H1 (cell line): Measurements from ENCODE around the gene ST8SIA2. TPM values are rescaled to one million over a fixed set of nuclear protein-coding genes. Genes with fewer than 3 reads are reported as not detected.

Experiments used
- CTCF ChIA-PET: fragments of 300-600 bp; sonication (Branson Sonifier 250); formaldehyde crosslinking; loops from one replicate; lab custom pipeline; 2021; ENCODE audit not compliant: partially characterized antibody; lab: Charles Lee
- POLR2A ChIA-PET: fragments of 300-600 bp; sonication (Branson Sonifier 250); formaldehyde crosslinking; loops from one replicate; lab custom pipeline; 2021; ENCODE audit warnings: inconsistent platforms; ENCODE audit not compliant: partially characterized antibody; lab: Charles Lee
- DNase-seq, 2 experiments: peaks; one replicate each; pipeline versions ENCODE4 v3.0.0 to v3.0.0-alpha.2; 2010 to 2022; ENCODE audit warnings: low spot score in 2 of 2, low read depth in 1 of 2, mixed read lengths in 1 of 2
- FAIRE-seq: peaks from 2 replicates; lab custom pipeline; 2011; peaks lifted over from hg19 to GRCh38; lab: Jason Lieb, UNC
- H2AFZ ChIP-seq: 2 replicates; pipeline ENCODE4 v1.8.1; 2012; ENCODE audit warnings: low read length, inconsistent platforms
- H2AK5ac ChIP-seq: 2 replicates; pipeline ENCODE4 v1.6.1; 2013; ENCODE audit warnings: low read depth, low read length
- H2BK120ac ChIP-seq: replicated peaks from 2 replicates; pipeline ENCODE3; 2013; ENCODE audit warnings: low read depth, low read length, inconsistent platforms
- H2BK12ac ChIP-seq: 2 replicates; pipeline ENCODE4 v1.6.1; 2013; ENCODE audit warnings: low read depth, low read length
- H2BK15ac ChIP-seq: 2 replicates; pipeline ENCODE4 v1.6.1; 2013; ENCODE audit warnings: low read length
- H2BK20ac ChIP-seq: 2 replicates; pipeline ENCODE4 v1.6.1; 2013; ENCODE audit warnings: low read length
- H2BK5ac ChIP-seq: 2 replicates; pipeline ENCODE4 v1.6.1; 2013; ENCODE audit warnings: low read depth, low read length
- H3K14ac ChIP-seq: 2 replicates; pipeline ENCODE4 v1.6.1; 2013; ENCODE audit warnings: inconsistent platforms; ENCODE audit not compliant: insufficient read length
- H3K18ac ChIP-seq: 2 replicates; pipeline ENCODE4 v1.6.1; 2013; ENCODE audit warnings: low read length; ENCODE audit errors: extremely low read depth
- H3K23ac ChIP-seq: 2 replicates; pipeline ENCODE4 v1.6.1; 2013; ENCODE audit warnings: inconsistent platforms; ENCODE audit not compliant: insufficient read length
- H3K23me2 ChIP-seq: 2 replicates; pipeline ENCODE4 v1.6.1; 2013; ENCODE audit warnings: low read depth, low read length
- H3K27ac ChIP-seq: 2 replicates; pipeline ENCODE4 v1.6.1; 2011; ENCODE audit warnings: low read depth, low read length, inconsistent platforms
- H3K27me3 ChIP-seq, 4 experiments: replicated peaks in 1 of 4; 1 replicate in 1 of 4; 2 replicates in 3 of 4; pipeline versions ENCODE4 v1.6.1 to v1.8.1; 2011 to 2013; ENCODE audit warnings: low read length in 3 of 4, mild to moderate bottlenecking in 3 of 4, inconsistent platforms in 2 of 4, mixed read lengths in 2 of 4, moderate library complexity in 1 of 4; ENCODE audit not compliant: control insufficient read depth in 3 of 4, insufficient read depth in 3 of 4; ENCODE audit errors: extremely low read depth in 1 of 4
- H3K36me3 ChIP-seq, 4 experiments: 2 replicates each; pipeline versions ENCODE4 v1.6.1 to v1.8.1; 2011 to 2013; ENCODE audit warnings: mild to moderate bottlenecking in 4 of 4, low read length in 3 of 4, moderate library complexity in 2 of 4, control low read depth in 1 of 4, inconsistent platforms in 1 of 4; ENCODE audit not compliant: insufficient read depth in 4 of 4, control insufficient read depth in 2 of 4
- H3K4ac ChIP-seq: replicated peaks from 2 replicates; pipeline ENCODE3; 2013; ENCODE audit warnings: low read length, low read depth, mixed read lengths, inconsistent platforms; ENCODE audit not compliant: insufficient read length
- H3K4me1 ChIP-seq, 4 experiments: replicated peaks in 1 of 4; 1 replicate in 1 of 4; 2 replicates in 3 of 4; pipeline versions ENCODE4 v1.6.1 to v1.8.1; 2011 to 2013; ENCODE audit warnings: low read length in 3 of 4, inconsistent platforms in 2 of 4, mixed read lengths in 1 of 4; ENCODE audit not compliant: insufficient read depth in 4 of 4, control insufficient read depth in 3 of 4
- H3K4me2 ChIP-seq, 2 experiments: 2 replicates each; pipeline versions ENCODE4 v1.6.1 to v1.8.1; 2011 to 2013; ENCODE audit warnings: low read depth in 2 of 2, low read length in 2 of 2, control low read depth in 1 of 2, inconsistent platforms in 1 of 2, mild to moderate bottlenecking in 1 of 2; ENCODE audit not compliant: insufficient read depth in 1 of 2
- H3K4me3 ChIP-seq, 4 experiments: fragments of 200-600, 300-600 bp in 1 of 4; sonication (generic), shearing (Covaris generic), sonication (Bioruptor Twin) in 1 of 4; 2 replicates each; pipeline versions ENCODE4 v1.5.1 to v1.8.1; 2011 to 2016; ENCODE audit warnings: low read length in 4 of 4, low read depth in 3 of 4, control low read depth in 2 of 4, inconsistent platforms in 2 of 4, mild to moderate bottlenecking in 2 of 4, mixed read lengths in 1 of 4, moderate library complexity in 1 of 4; ENCODE audit not compliant: insufficient read depth in 2 of 4; ENCODE audit errors: extremely low read depth in 1 of 4
- H3K56ac ChIP-seq: replicated peaks from 2 replicates; pipeline ENCODE3; 2013; ENCODE audit warnings: low read depth, mild to moderate bottlenecking, mixed read lengths, low read length, inconsistent platforms; ENCODE audit not compliant: insufficient read length
- H3K79me1 ChIP-seq: 2 replicates; pipeline ENCODE4 v1.6.1; 2013; ENCODE audit warnings: low read depth, low read length, control low read depth
- H3K79me2 ChIP-seq, 2 experiments: 2 replicates each; pipeline versions ENCODE4 v1.6.1 to v1.8.1; 2012 to 2013; ENCODE audit warnings: low read length in 2 of 2, mild to moderate bottlenecking in 2 of 2, inconsistent platforms in 1 of 2; ENCODE audit not compliant: insufficient read depth in 2 of 2, control insufficient read depth in 1 of 2
- H3K9ac ChIP-seq, 4 experiments: replicated peaks in 1 of 4; 1 replicate in 1 of 4; 2 replicates in 3 of 4; pipeline versions ENCODE4 v1.6.1 to v1.8.1; 2011 to 2013; ENCODE audit warnings: low read depth in 3 of 4, low read length in 3 of 4, control low read depth in 2 of 4, mild to moderate bottlenecking in 2 of 4, moderate library complexity in 2 of 4, inconsistent platforms in 1 of 4; ENCODE audit errors: extremely low read depth in 1 of 4
- H3K9me3 ChIP-seq, 2 experiments: 2 replicates each; pipeline versions ENCODE4 v1.6.1 to v1.8.1; 2012 to 2013; ENCODE audit warnings: mild to moderate bottlenecking in 2 of 2, moderate library complexity in 2 of 2, control low read depth in 1 of 2, inconsistent platforms in 1 of 2, low read depth in 1 of 2, low read length in 1 of 2, mixed read lengths in 1 of 2; ENCODE audit not compliant: insufficient read depth in 2 of 2
- H4K20me1 ChIP-seq, 2 experiments: replicated peaks in 1 of 2; 2 replicates each; pipeline versions ENCODE3 to v1.8.1; 2011 to 2013; ENCODE audit warnings: inconsistent platforms in 2 of 2, low read length in 2 of 2, mild to moderate bottlenecking in 1 of 2; ENCODE audit not compliant: insufficient read depth in 2 of 2, control insufficient read depth in 1 of 2
- H4K5ac ChIP-seq: 2 replicates; pipeline ENCODE4 v1.6.1; 2013; ENCODE audit warnings: low read length, low read depth, mixed read lengths, inconsistent platforms; ENCODE audit not compliant: insufficient read length
- H4K8ac ChIP-seq: 2 replicates; pipeline ENCODE4 v1.8.0; 2013; ENCODE audit warnings: mild to moderate bottlenecking, moderate library complexity, low read length, inconsistent platforms; ENCODE audit not compliant: insufficient read depth; ENCODE audit errors: extremely low read depth
- H4K91ac ChIP-seq: replicated peaks from 2 replicates; pipeline ENCODE3; 2013; ENCODE audit warnings: low read length, mixed read lengths, inconsistent platforms; ENCODE audit not compliant: insufficient read length
- BACH1 ChIP-seq: IDR thresholded peaks from 2 replicates; pipeline ENCODE4 v1.6.1; 2012; ENCODE audit warnings: low read length, improper control_type of control experiment
- BCL11A ChIP-seq, 2 experiments: IDR thresholded peaks; one replicate each; pipeline ENCODE4 v1.6.1; 2011; ENCODE audit warnings: low read depth in 2 of 2, low read length in 2 of 2, mild to moderate bottlenecking in 2 of 2
- MAFK ChIP-seq: IDR thresholded peaks from 2 replicates; pipeline ENCODE4 v1.6.1; 2012; ENCODE audit warnings: low read depth, mild to moderate bottlenecking, improper control_type of control experiment, low read length
- SAP30 ChIP-seq: fragments of 300-600 bp; sonication (generic); IDR thresholded peaks from 2 replicates; pipeline ENCODE4 v1.7.1; 2012; ENCODE audit warnings: low read length, moderate library complexity, mild to moderate bottlenecking, inconsistent platforms; ENCODE audit not compliant: insufficient read depth, insufficient replicate concordance
- SIRT6 ChIP-seq: IDR thresholded peaks from one replicate; pipeline ENCODE4 v1.7.1; 2012; ENCODE audit warnings: low read length, inconsistent platforms
- SP4 ChIP-seq: IDR thresholded peaks from 2 replicates; pipeline ENCODE4 v1.6.1; 2012; ENCODE audit warnings: low read length, inconsistent platforms
- SUZ12 ChIP-seq: fragments of 200-600 bp; sonication (generic); IDR thresholded peaks from 2 replicates; pipeline ENCODE4 v1.6.1; 2012; ENCODE audit warnings: mild to moderate bottlenecking, inconsistent platforms, low read length, moderate library complexity, mixed read lengths
- WGBS, 2 experiments: shearing (Covaris generic) in 1 of 2; methylation state at CpG; one replicate each; pipeline versions ENCODE4 v1.1.6 to v1.1.7; 2013 to 2015; ENCODE audit warnings: low lambda C conversion rate in 2 of 2, mixed read lengths in 2 of 2, inconsistent platforms in 1 of 2, low coverage in 1 of 2, missing lambda C conversion rate in 1 of 2; ENCODE audit not compliant: insufficient replicate concordance in 2 of 2, insufficient coverage in 1 of 2, insufficient read length in 1 of 2; ENCODE audit errors: extremely low coverage in 1 of 2, missing lambda C conversion rate in 1 of 2; 5-methylcytosine and 5-hydroxymethylcytosine counted together
- polyA plus RNA-seq, 7 experiments: library from polyadenylated mRNA; depleted of rRNA in 3 of 7; stranded (reverse) in 5 of 7; unstranded in 2 of 7; fragments of >200 nt in 5 of 7; fragments of 200-250 nt in 2 of 7; gene quantifications; 1 replicate in 5 of 7; 2 replicates in 1 of 7; 4 replicates in 1 of 7; pipeline versions ENCODE4 v1.2.1 to v1.2.3, GENCODE V29; 2011 to 2013; ENCODE audit warnings: missing spikeins in 2 of 7, mixed read lengths in 2 of 7
- total RNA-seq: library from RNA; stranded (reverse); fragmentation: NEBNext Ultra II Directional; extraction: Animal tissue kit (Norgen Biotek cat#: 25700); gene quantifications from 2 replicates; pipeline ENCODE4 v1.2.1, GENCODE V29; 2021

Gene ST8SIA2
- total and polyA plus RNA-seq, 2 of the 8 experiments (the other 6 are each of a cell fraction or from before 2014, with no cell fraction given) = 3.0 to 4.5 TPM

- TF ChIP-seq BCL11A (IDR thresholded peaks at IDR 0.05; ENCODE audit: low read depth in 2 of 2, low read length in 2 of 2) (no peak), SIRT6 (no peak), MAFK (no peak), SUZ12 (no peak), SP4 (no peak), SAP30 (no peak), BACH1 (no peak)
- TF ChIP-seq, all 59 proteins: peak for 0
- Histone ChIP-seq H3K4ac (no peak overlapping the region), H3K79me1 (no peaks in the 10 kb centered on the region), H3K9me3 (no peaks in the 10 kb centered on the region), H4K91ac (no peak overlapping the region), H3K14ac (no peak overlapping the region), H4K8ac (no peak overlapping the region), H2BK5ac (no peak overlapping the region), H3K79me2 (no peaks in the 10 kb centered on the region), H3K4me2 (no peak overlapping the region), H3K9ac (no peak overlapping the region), H3K4me1 (no peaks in the 10 kb centered on the region), H4K20me1 (no peaks in the 10 kb centered on the region), H3K4me3 (no peak overlapping the region), H3K18ac (no peak overlapping the region), H3K36me3 (no peaks in the 10 kb centered on the region), H2AFZ (no peak overlapping the region), H2BK20ac (no peak overlapping the region), H4K5ac (no peak overlapping the region), H2BK120ac (no peak overlapping the region), H3K23me2 (no peaks in the 10 kb centered on the region), H2BK12ac (no peak overlapping the region), H3K27ac (no peak overlapping the region), H3K23ac (no peak overlapping the region), H3K56ac (no peak overlapping the region), H2AK5ac (no peak overlapping the region), H2BK15ac (no peak overlapping the region), H3K27me3 (peaks cover 0 to 2% (median 0%) of the 10 kb centered on the region in 4 experiments; a peak in 1 of 7 replicates)
- DNase-seq (no peak), FAIRE-seq (no peak)
- POLR2A ChIA-PET = interaction anchor here (2.0 kb wide), 1 partner anchor 14 kb away, joined by 5 read pairs; the partner anchor contains the start of gene ST8SIA2
- 72% methylated on average over 5 of the region's 5 CpGs; no CpG with 5 or more reads in 1 of the 2 experiments for WGBS, 2 experiments
- CTCF ChIA-PET = interaction anchor here (0.6 to 3.7 kb wide), 5 partner anchors 10 to 1352 kb away, joined by 3 to 26 read pairs (median 6); no protein-coding TSS in a partner anchor
These were observed 14.2 kb downstream of the ST8SIA2 start for GRCh38 chr15:92407916-92408315.
